HUES64 (cell line): ENCODE results near the gene SBF2.
"Not testable (repeated sequence)": the region's sequence is repeated elsewhere in the genome, so short reads cannot be mapped to it uniquely, and the experiment has no call there.

Experiments used
- H3K27ac ChIP-seq: 2 replicates; pipeline ENCODE4 v1.7.0; 2013; ENCODE audit warnings: low read depth, low read length, inconsistent platforms
- H3K27me3 ChIP-seq: 2 replicates; pipeline ENCODE4 v1.6.1; 2013; ENCODE audit warnings: mild to moderate bottlenecking, low read length; ENCODE audit not compliant: insufficient read depth
- H3K36me3 ChIP-seq: 2 replicates; pipeline ENCODE4 v1.6.1; 2013; ENCODE audit warnings: mild to moderate bottlenecking, low read length; ENCODE audit not compliant: insufficient read depth
- H3K4me1 ChIP-seq: 2 replicates; pipeline ENCODE4 v1.6.1; 2013; ENCODE audit warnings: mild to moderate bottlenecking, low read length, moderate library complexity; ENCODE audit not compliant: insufficient read depth
- H3K4me3 ChIP-seq: 2 replicates; pipeline ENCODE4 v1.5.1; 2013; ENCODE audit warnings: mild to moderate bottlenecking, low read length, moderate library complexity
- H3K9ac ChIP-seq: 2 replicates; pipeline ENCODE4 v1.6.1; 2013; ENCODE audit warnings: mild to moderate bottlenecking, low read depth, low read length
- H3K9me3 ChIP-seq: 2 replicates; pipeline ENCODE4 v1.6.1; 2013; ENCODE audit warnings: low read depth, low read length; ENCODE audit not compliant: insufficient read depth
- WGBS: fragments of 150-250, 120-280 bp; methylation state at CpG from one replicate; pipeline ENCODE4 v1.1.7; 2013; ENCODE audit warnings: missing lambda C conversion rate; 5-methylcytosine and 5-hydroxymethylcytosine counted together

Gene SBF2

GRCh38 chr11:10096987-10097386 is 197.0 kb downstream of the SBF2 start:
- 95% methylated on average over 3 of the region's 5 CpGs for WGBS
- H3K9me3 ChIP-seq = peaks cover 20% of the 10 kb centered on the region
- no peaks in the 10 kb centered on the region for H3K27me3 ChIP-seq
- H3K27ac ChIP-seq = no peak overlapping the region
- no peak overlapping the region for H3K9ac ChIP-seq
- peaks cover 7% of the 10 kb centered on the region; the same call in 1 of the 2 replicates for H3K36me3 ChIP-seq
- no peaks in the 10 kb centered on the region for H3K4me1 ChIP-seq
- H3K4me3 ChIP-seq = no peak overlapping the region

- 90% methylated on average over 3 of the region's 4 CpGs for WGBS
- Histone ChIP-seq H3K36me3 (peaks cover 5% of the 10 kb centered on the region; the same call in 1 of the 2 replicates), H3K4me3 (no peak overlapping the region), H3K9ac (no peak overlapping the region), H3K9me3 (peaks cover 20% of the 10 kb centered on the region), H3K4me1 (no peaks in the 10 kb centered on the region; the same call in 1 of the 2 replicates), H3K27me3 (no peaks in the 10 kb centered on the region), H3K27ac (no peak overlapping the region)
These were observed 198.4 kb downstream of the SBF2 start for GRCh38 chr11:10095412-10096208.

- no peaks in the 10 kb centered on the region for H3K9me3 ChIP-seq
- no peaks in the 10 kb centered on the region; the same call in 1 of the 2 replicates for H3K4me1 ChIP-seq
- WGBS = 91% methylated on average over 5 of the region's 5 CpGs
- no peak overlapping the region for H3K4me3 ChIP-seq
- no peak overlapping the region for H3K27ac ChIP-seq
- no peak overlapping the region for H3K9ac ChIP-seq
- no peaks in the 10 kb centered on the region for H3K36me3 ChIP-seq
- H3K27me3 ChIP-seq = no peaks in the 10 kb centered on the region
These were observed 201.6 kb downstream of the SBF2 start for GRCh38 chr11:10092426-10092825.

- Histone ChIP-seq H3K4me1 (no peaks in the 10 kb centered on the region; the same call in 1 of the 2 replicates), H3K9me3 (no peaks in the 10 kb centered on the region), H3K27ac (no peak overlapping the region), H3K9ac (no peak overlapping the region), H3K4me3 (no peak overlapping the region), H3K36me3 (no peaks in the 10 kb centered on the region), H3K27me3 (no peaks in the 10 kb centered on the region)
- WGBS = 93% methylated on average over 2 of the region's 3 CpGs
These were observed 202.5 kb downstream of the SBF2 start for GRCh38 chr11:10091314-10092045.

- H3K27ac ChIP-seq, H3K9ac ChIP-seq, H3K4me1 ChIP-seq, H3K27me3 ChIP-seq, H3K36me3 ChIP-seq, H3K4me3 ChIP-seq, H3K9me3 ChIP-seq: not testable (repeated sequence)
- 71% methylated on average over 4 of the region's 4 CpGs for WGBS
These were observed 206.1 kb downstream of the SBF2 start for GRCh38 chr11:10087923-10088225.

GRCh38 chr11:10087186-10087922 is 206.7 kb downstream of the SBF2 start:
- Histone ChIP-seq H3K27me3 (no peaks in the 10 kb centered on the region), H3K4me3 (no peak overlapping the region), H3K4me1 (no peaks in the 10 kb centered on the region; the same call in 1 of the 2 replicates), H3K9ac (no peak overlapping the region), H3K9me3 (no peaks in the 10 kb centered on the region), H3K36me3 (no peaks in the 10 kb centered on the region), H3K27ac (no peak overlapping the region)
- WGBS = 93% methylated on average over 1 of the region's 1 CpG

GRCh38 chr11:10080138-10080537 is 213.9 kb downstream of the SBF2 start:
- no peaks in the 10 kb centered on the region for H3K36me3 ChIP-seq
- no peak overlapping the region for H3K4me3 ChIP-seq
- WGBS = 97% methylated on average over 3 of the region's 4 CpGs

GRCh38 chr11:10076458-10077141 is 217.4 kb downstream of the SBF2 start:
- Histone ChIP-seq H3K27me3 (no peaks in the 10 kb centered on the region), H3K4me3 (no peak overlapping the region), H3K9me3 (peaks cover 5% of the 10 kb centered on the region; the same call in 1 of the 2 replicates), H3K9ac (no peak overlapping the region), H3K36me3 (no peaks in the 10 kb centered on the region), H3K27ac (no peak overlapping the region), H3K4me1 (no peaks in the 10 kb centered on the region)
- WGBS = 42% methylated on average over 6 of the region's 6 CpGs

More at GRCh38 chr11:10080138-10080537, 213.9 kb downstream of the SBF2 start:
- Histone ChIP-seq H3K27ac (no peak overlapping the region), H3K4me1 (no peaks in the 10 kb centered on the region), H3K9me3 (peaks cover 5% of the 10 kb centered on the region; the same call in 1 of the 2 replicates), H3K27me3 (no peaks in the 10 kb centered on the region), H3K9ac (no peak overlapping the region)

GRCh38 chr11:10075141-10075540 is 218.9 kb downstream of the SBF2 start:
- Histone ChIP-seq H3K4me1 (no peaks in the 10 kb centered on the region), H3K27ac (no peak overlapping the region), H3K9ac (no peak overlapping the region), H3K9me3 (no peaks in the 10 kb centered on the region), H3K4me3 (no peak overlapping the region), H3K36me3 (no peaks in the 10 kb centered on the region), H3K27me3 (no peaks in the 10 kb centered on the region)
- WGBS = 93% methylated on average over 2 of the region's 2 CpGs

- Histone ChIP-seq H3K4me3 (no peak overlapping the region), H3K27me3 (no peaks in the 10 kb centered on the region), H3K9ac (no peak overlapping the region), H3K36me3 (no peaks in the 10 kb centered on the region), H3K27ac (no peak overlapping the region), H3K9me3 (no peaks in the 10 kb centered on the region), H3K4me1 (peaks cover 10% of the 10 kb centered on the region)
- 93% methylated on average over 3 of the region's 3 CpGs for WGBS
These were observed 221.2 kb downstream of the SBF2 start for GRCh38 chr11:10072841-10073240.
